Mesenchymal stem cell (in vitro differentiated cells and primary cell): ENCODE results near the gene TTC4.

Experiments used
- DNase-seq: peaks from one replicate; pipeline ENCODE4 v3.0.0-alpha.2; 2013
- H2AFZ ChIP-seq: one replicate; pipeline ENCODE4 v1.6.1; 2013; ENCODE audit warnings: low read depth, mild to moderate bottlenecking, control low read depth, inconsistent platforms, low read length, moderate library complexity
- H2AK5ac ChIP-seq: 2 replicates; pipeline ENCODE4 v1.6.1; 2013; ENCODE audit warnings: low read length, moderate library complexity, mild to moderate bottlenecking, inconsistent platforms; ENCODE audit not compliant: severe bottlenecking
- H2BK120ac ChIP-seq: one replicate; pipeline ENCODE4 v1.6.1; 2013; ENCODE audit warnings: low read depth, mild to moderate bottlenecking, inconsistent platforms, low read length, moderate library complexity
- H2BK12ac ChIP-seq, 2 experiments: one replicate each; pipeline ENCODE4 v1.6.1; 2013; ENCODE audit warnings: inconsistent platforms in 2 of 2, low read length in 2 of 2, mild to moderate bottlenecking in 2 of 2, moderate library complexity in 2 of 2, control low read depth in 1 of 2
- H2BK15ac ChIP-seq: one replicate; pipeline ENCODE4 v1.6.1; 2013; ENCODE audit warnings: mild to moderate bottlenecking, low read depth, inconsistent platforms; ENCODE audit not compliant: poor library complexity, severe bottlenecking
- H2BK5ac ChIP-seq: 2 replicates; pipeline ENCODE4 v1.6.1; 2013; ENCODE audit warnings: low read depth, mild to moderate bottlenecking, low read length, control low read depth, inconsistent platforms; ENCODE audit not compliant: poor library complexity, severe bottlenecking
- H3K14ac ChIP-seq, 2 experiments: one replicate each; pipeline ENCODE4 v1.6.1; 2013; ENCODE audit warnings: inconsistent platforms in 2 of 2, low read length in 2 of 2, control low read depth in 1 of 2, mild to moderate bottlenecking in 1 of 2, moderate library complexity in 1 of 2
- H3K18ac ChIP-seq, 2 experiments: one replicate each; pipeline ENCODE4 v1.6.1; 2013; ENCODE audit warnings: inconsistent platforms in 2 of 2, low read length in 2 of 2, control low read depth in 1 of 2, low read depth in 1 of 2, mild to moderate bottlenecking in 1 of 2
- H3K23ac ChIP-seq, 2 experiments: one replicate each; pipeline ENCODE4 v1.6.1; 2013; ENCODE audit warnings: inconsistent platforms in 2 of 2, low read length in 2 of 2, mild to moderate bottlenecking in 2 of 2, moderate library complexity in 2 of 2, control low read depth in 1 of 2
- H3K27ac ChIP-seq: 2 replicates; pipeline ENCODE4 v1.5.1; 2013; ENCODE audit warnings: mild to moderate bottlenecking, moderate library complexity, low read length, control low read depth, inconsistent platforms; ENCODE audit not compliant: poor library complexity, severe bottlenecking
- H3K27me3 ChIP-seq, 2 experiments: 2 replicates each; pipeline versions ENCODE4 v1.6.1 to v1.7.0; 2013; ENCODE audit warnings: low read length in 2 of 2, mild to moderate bottlenecking in 2 of 2, moderate library complexity in 2 of 2, control low read depth in 1 of 2, inconsistent platforms in 1 of 2; ENCODE audit not compliant: control insufficient read depth in 1 of 2, insufficient read depth in 1 of 2
- H3K36me3 ChIP-seq, 2 experiments: 2 replicates each; pipeline versions ENCODE4 v1.6.1 to v1.7.0; 2013; ENCODE audit warnings: low read length in 2 of 2, control low read depth in 1 of 2, inconsistent platforms in 1 of 2, low read depth in 1 of 2, mild to moderate bottlenecking in 1 of 2; ENCODE audit not compliant: insufficient read depth in 2 of 2, control insufficient read depth in 1 of 2
- H3K4ac ChIP-seq, 2 experiments: one replicate each; pipeline ENCODE4 v1.6.1; 2013; ENCODE audit warnings: inconsistent platforms in 2 of 2, low read length in 2 of 2, mild to moderate bottlenecking in 2 of 2, moderate library complexity in 2 of 2, control low read depth in 1 of 2, low read depth in 1 of 2
- H3K4me1 ChIP-seq: 2 replicates; pipeline ENCODE4 v1.6.1; 2013; ENCODE audit warnings: low read depth, low read length, control low read depth; ENCODE audit not compliant: control insufficient read depth, insufficient read depth
- H3K4me2 ChIP-seq: 2 replicates; pipeline ENCODE4 v1.6.1; 2013; ENCODE audit warnings: low read length, mild to moderate bottlenecking, inconsistent platforms; ENCODE audit not compliant: poor library complexity, severe bottlenecking
- H3K4me3 ChIP-seq, 2 experiments: 2 replicates each; pipeline versions ENCODE4 v1.5.1 to v1.7.0; 2013; ENCODE audit warnings: low read length in 2 of 2, mild to moderate bottlenecking in 2 of 2, control low read depth in 1 of 2, low read depth in 1 of 2; ENCODE audit not compliant: insufficient read depth in 1 of 2
- H3K79me1 ChIP-seq: replicated peaks from 2 replicates; pipeline ENCODE4 v1.6.1; 2013; ENCODE audit warnings: mild to moderate bottlenecking, control low read depth, low read length, inconsistent platforms; ENCODE audit not compliant: poor library complexity, severe bottlenecking
- H3K9ac ChIP-seq: 2 replicates; pipeline ENCODE4 v1.7.0; 2013; ENCODE audit warnings: mild to moderate bottlenecking, low read length, moderate library complexity
- H3K9me3 ChIP-seq: 2 replicates; pipeline ENCODE4 v1.7.0; 2013; ENCODE audit warnings: mild to moderate bottlenecking, low read length; ENCODE audit not compliant: control insufficient read depth
- H4K8ac ChIP-seq: one replicate; pipeline ENCODE4 v1.6.1; 2013; ENCODE audit warnings: inconsistent platforms, mild to moderate bottlenecking, low read length, moderate library complexity
- H4K91ac ChIP-seq: one replicate; pipeline ENCODE4 v1.6.1; 2013; ENCODE audit warnings: mild to moderate bottlenecking, low read length, inconsistent platforms
- WGBS: methylation state at CpG from one replicate; pipeline ENCODE4 v1.1.7; 2013; ENCODE audit warnings: mixed read lengths; 5-methylcytosine and 5-hydroxymethylcytosine counted together

Gene TTC4

GRCh38 chr1:54738244-54738643 lies 22.6 kb downstream of the TTC4 start:
- Histone ChIP-seq H2BK120ac (no peak overlapping the region), H3K4ac (no peak overlapping the region), H2BK5ac (no peak overlapping the region), H3K23ac (no peak overlapping the region), H2BK12ac (no peak overlapping the region), H3K36me3 (peaks cover 43 to 89% of the 10 kb centered on the region in 2 experiments), H3K9me3 (no peaks in the 10 kb centered on the region), H3K27me3 (no peaks in the 10 kb centered on the region), H4K91ac (no peak overlapping the region), H4K8ac (no peak overlapping the region), H3K4me3 (no peak overlapping the region), H3K4me2 (no peak overlapping the region), H3K27ac (no peak overlapping the region), H3K14ac (no peak overlapping the region), H2AFZ (no peak overlapping the region), H3K18ac (no peak overlapping the region), H2BK15ac (no peak overlapping the region), H3K79me1 (peaks cover 7% of the 10 kb centered on the region), H2AK5ac (no peak overlapping the region), H3K4me1 (no peaks in the 10 kb centered on the region), H3K9ac (no peak overlapping the region)
- DNase-seq, result no peak
- 90% methylated on average over 6 of the region's 6 CpGs for WGBS

DNA sequence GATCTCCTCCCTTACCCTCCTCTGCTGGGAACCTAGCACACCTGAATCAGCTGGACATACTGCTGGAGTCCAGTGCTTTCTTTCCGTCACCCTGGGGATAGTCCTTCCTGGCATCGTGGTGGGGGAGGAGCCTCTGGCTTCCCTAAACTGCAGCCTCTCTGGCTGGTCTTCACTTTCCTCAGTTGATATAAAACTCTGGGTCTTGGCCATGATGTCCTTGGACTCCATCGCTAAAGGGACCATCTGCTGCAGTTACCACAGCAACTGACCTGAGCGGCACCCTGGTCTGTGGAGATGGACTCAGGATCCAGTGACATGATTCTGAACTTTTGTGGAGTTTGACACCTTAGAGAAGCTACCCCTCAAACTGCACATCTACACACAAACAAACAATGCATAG lies 25.9 kb downstream of the TTC4 start:
- H3K4me3 ChIP-seq, result no peak overlapping the region
- no peak overlapping the region for H2BK15ac ChIP-seq
- H3K18ac ChIP-seq, result no peak overlapping the region
- H3K27ac ChIP-seq, result no peak overlapping the region
- H3K9me3 ChIP-seq, result no peaks in the 10 kb centered on the region
- H2BK12ac ChIP-seq, result no peak overlapping the region
- H2AK5ac ChIP-seq, result no peak overlapping the region
- peaks cover 59 to 70% of the 10 kb centered on the region in 2 experiments for H3K36me3 ChIP-seq
- H3K4ac ChIP-seq, result no peak overlapping the region
- no peak overlapping the region for H4K91ac ChIP-seq
- no peak overlapping the region for H2BK5ac ChIP-seq
- H3K23ac ChIP-seq, result no peak overlapping the region
- no peak overlapping the region for H3K4me2 ChIP-seq
- H3K79me1 ChIP-seq, result peaks cover 5% of the 10 kb centered on the region
- DNase-seq, result no peak
- no peaks in the 10 kb centered on the region for H3K4me1 ChIP-seq
- H3K27me3 ChIP-seq, result no peaks in the 10 kb centered on the region
- no peak overlapping the region for H3K14ac ChIP-seq
- no peak overlapping the region for H3K9ac ChIP-seq
- no peak overlapping the region for H4K8ac ChIP-seq
- H2AFZ ChIP-seq, result no peak overlapping the region
- 97% methylated on average over 4 of the region's 4 CpGs for WGBS
- no peak overlapping the region for H2BK120ac ChIP-seq

DNA sequence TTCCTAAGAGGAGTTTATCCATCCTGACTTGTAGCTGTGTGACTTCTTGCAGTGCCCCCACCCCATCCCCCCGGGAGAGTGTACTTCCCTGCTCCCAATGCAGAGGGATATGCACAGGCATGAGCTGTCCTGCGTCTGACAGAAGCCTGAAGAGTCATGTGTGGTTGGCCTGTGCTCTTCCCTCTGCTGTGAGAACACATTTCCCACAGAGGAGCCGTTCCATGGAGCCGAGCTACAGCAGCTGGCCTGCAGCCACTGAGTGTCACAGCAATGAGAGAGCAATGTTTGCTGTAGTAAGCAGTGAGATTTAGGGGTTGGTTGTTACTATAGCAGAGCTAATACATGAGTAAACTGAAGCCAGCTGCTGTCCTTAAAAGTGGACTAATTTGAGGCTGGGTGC lies 26.6 kb downstream of the TTC4 start:
- Histone ChIP-seq H2AK5ac (no peak overlapping the region), H3K79me1 (peaks cover 1% of the 10 kb centered on the region), H2BK12ac (no peak overlapping the region), H4K8ac (no peak overlapping the region), H3K18ac (no peak overlapping the region), H3K27me3 (peaks cover 0 to 3% of the 10 kb centered on the region in 2 experiments), H3K36me3 (peaks cover 54 to 63% of the 10 kb centered on the region in 2 experiments), H2BK5ac (no peak overlapping the region), H2BK15ac (no peak overlapping the region), H3K4me2 (no peak overlapping the region), H2AFZ (no peak overlapping the region), H3K27ac (no peak overlapping the region), H2BK120ac (no peak overlapping the region), H3K9ac (peak overlapping the region; percentile 45), H4K91ac (no peak overlapping the region), H3K4me1 (no peaks in the 10 kb centered on the region), H3K4me3 (no peak overlapping the region), H3K23ac (no peak overlapping the region), H3K4ac (no peak overlapping the region), H3K9me3 (no peaks in the 10 kb centered on the region), H3K14ac (no peak overlapping the region)
- 77% methylated on average over 4 of the region's 4 CpGs for WGBS
- DNase-seq, result peak; percentile 58

GRCh38 chr1:54743416-54744226 lies 28.0 kb downstream of the TTC4 start:
- WGBS, result 86% methylated on average over 11 of the region's 12 CpGs
- H3K4me3 ChIP-seq, result no peak overlapping the region
- H3K27me3 ChIP-seq, result peaks cover 0 to 11% of the 10 kb centered on the region in 2 experiments
- no peak overlapping the region for H2AK5ac ChIP-seq
- no peaks in the 10 kb centered on the region for H3K4me1 ChIP-seq
- no peak overlapping the region for H2AFZ ChIP-seq
- no peak overlapping the region for H4K8ac ChIP-seq
- H3K9me3 ChIP-seq, result no peaks in the 10 kb centered on the region
- peaks cover 43 to 52% of the 10 kb centered on the region in 2 experiments for H3K36me3 ChIP-seq
- H2BK120ac ChIP-seq, result no peak overlapping the region
- H2BK15ac ChIP-seq, result no peak overlapping the region
- no peak overlapping the region for H3K23ac ChIP-seq
- no peak overlapping the region for H3K4me2 ChIP-seq
- no peak overlapping the region for H4K91ac ChIP-seq
- H3K79me1 ChIP-seq, result peaks cover 1% of the 10 kb centered on the region
- no peak overlapping the region for H3K18ac ChIP-seq
- DNase-seq, result peak; percentile 44
- H3K9ac ChIP-seq, result peak overlapping the region; percentile 45
- H2BK5ac ChIP-seq, result no peak overlapping the region
- H3K27ac ChIP-seq, result no peak overlapping the region
- H3K14ac ChIP-seq, result no peak overlapping the region
- no peak overlapping the region for H2BK12ac ChIP-seq
- H3K4ac ChIP-seq, result peak overlapping the region in 1 of 2 experiments; percentile 13
